IPS-11a (cell line): Measurements from ENCODE around the gene ZGLP1.
A peak's percentile ranks its signal among the peaks of the same experiment; 100 is the strongest.

Experiments
- H3K4me3 ChIP-seq: one replicate; pipeline ENCODE4 v1.5.1; 2013; ENCODE audit warnings: low read depth, low read length, control low read depth

ZGLP1 gene

GRCh38 chr19:10295847-10296591 is 13.6 kb downstream of the ZGLP1 start:
- H3K4me3 ChIP-seq = no peak overlapping the region

GRCh38 chr19:10295305-10295846 is 14.2 kb downstream of the ZGLP1 start:
- H3K4me3 ChIP-seq = no peak overlapping the region

- no peak overlapping the region for H3K4me3 ChIP-seq
These were observed 15.3 kb downstream of the ZGLP1 start for GRCh38 chr19:10294368-10294697.

GRCh38 chr19:10293637-10294367 is 15.8 kb downstream of the ZGLP1 start:
- H3K4me3 ChIP-seq = no peak overlapping the region

GRCh38 chr19:10292789-10293636 is 16.6 kb downstream of the ZGLP1 start:
- peak overlapping the region; percentile 28 for H3K4me3 ChIP-seq

- H3K4me3 ChIP-seq = peak overlapping the region; percentile 28
These were observed 17.3 kb downstream of the ZGLP1 start for GRCh38 chr19:10292206-10292788.

- H3K4me3 ChIP-seq = no peak overlapping the region
These were observed 17.9 kb downstream of the ZGLP1 start for GRCh38 chr19:10291554-10292205.

- peak overlapping the region; percentile 31 for H3K4me3 ChIP-seq
These were observed 18.6 kb downstream of the ZGLP1 start for GRCh38 chr19:10290876-10291553.

- H3K4me3 ChIP-seq = peak overlapping the region; percentile 41
These were observed 19.2 kb downstream of the ZGLP1 start for GRCh38 chr19:10290357-10290875.

GRCh38 chr19:10289836-10290356 is 19.7 kb downstream of the ZGLP1 start, which contains the start of gene ICAM5:
ICAM5 (plus strand) TSS chr19:10289952; CDS start chr19:10290044, 92 bp downstream.
- H3K4me3 ChIP-seq = peak within 1 kb of the TSS; percentile 41

- H3K4me3 ChIP-seq = peak overlapping the region; percentile 41
These were observed 20.3 kb downstream of the ZGLP1 start for GRCh38 chr19:10289167-10289835.

GRCh38 chr19:10288662-10289166 is 20.9 kb downstream of the ZGLP1 start:
- peak overlapping the region; percentile 41 for H3K4me3 ChIP-seq

- H3K4me3 ChIP-seq = peak within 1 kb of the TSS; percentile 24
These were observed 22.5 kb downstream of the ZGLP1 start, which contains the start of gene ICAM4 for GRCh38 chr19:10286803-10287737. ICAM4 (plus strand) TSS chr19:10286955; CDS start chr19:10287013, 58 bp downstream.

- no peak overlapping the region for H3K4me3 ChIP-seq
These were observed 24.2 kb downstream of the ZGLP1 start for GRCh38 chr19:10285393-10285792.

- no peak overlapping the region for H3K4me3 ChIP-seq
These were observed 24.7 kb downstream of the ZGLP1 start for GRCh38 chr19:10284960-10285278.

- H3K4me3 ChIP-seq = no peak overlapping the region
These were observed 25.3 kb downstream of the ZGLP1 start for GRCh38 chr19:10284065-10284959.
